Liver (tissue), 3 donors: ENCODE measurements around the gene DPRX.

Experiments used
- CTCF ChIP-seq: fragments of 150-350 bp; IDR thresholded peaks from 2 replicates; pipeline ENCODE4 v1.5.1; 2017; ENCODE audit warnings: improper control_type of control experiment, low read depth, low read length; ENCODE audit not compliant: missing input control
- RAD21 ChIP-seq, 2 donors: IDR thresholded peaks; 2 replicates each; pipeline ENCODE4 v1.6.1; 2016; ENCODE audit warnings: antibody characterized with exemption in 2 of 2, mild to moderate bottlenecking in 2 of 2
- donor health status: healthy.
- donor health status: healthy.

- no peak for TF ChIP-seq CTCF
- no peak for TF ChIP-seq RAD21 (IDR thresholded peaks at IDR 0.05)
These were observed 23.4 kb downstream of the DPRX start for GRCh38 chr19:53655042-53655665.
